Pulmonary artery endothelial cell (primary cell): ENCODE measurements around the gene AHRR. TPM values are rescaled to one million over a fixed set of nuclear protein-coding genes. Genes with fewer than 3 reads are reported as not detected.
"Not testable (repeated sequence)": the region's sequence is repeated elsewhere in the genome, so short reads cannot be mapped to it uniquely, and the experiment has no call there.

Experiments
- DNase-seq: peaks from one replicate; pipeline ENCODE4 v3.0.0-alpha.2; 2011; ENCODE audit warnings: low read depth, low spot score
- total RNA-seq: library from RNA; depleted of rRNA; stranded (reverse); fragments of >200 nt; gene quantifications from 2 replicates; pipeline ENCODE4 v1.2.3, GENCODE V29; 2014

AHRR gene
- total RNA-seq, 1 donor from 2014 or later: 6.8 TPM

DNA sequence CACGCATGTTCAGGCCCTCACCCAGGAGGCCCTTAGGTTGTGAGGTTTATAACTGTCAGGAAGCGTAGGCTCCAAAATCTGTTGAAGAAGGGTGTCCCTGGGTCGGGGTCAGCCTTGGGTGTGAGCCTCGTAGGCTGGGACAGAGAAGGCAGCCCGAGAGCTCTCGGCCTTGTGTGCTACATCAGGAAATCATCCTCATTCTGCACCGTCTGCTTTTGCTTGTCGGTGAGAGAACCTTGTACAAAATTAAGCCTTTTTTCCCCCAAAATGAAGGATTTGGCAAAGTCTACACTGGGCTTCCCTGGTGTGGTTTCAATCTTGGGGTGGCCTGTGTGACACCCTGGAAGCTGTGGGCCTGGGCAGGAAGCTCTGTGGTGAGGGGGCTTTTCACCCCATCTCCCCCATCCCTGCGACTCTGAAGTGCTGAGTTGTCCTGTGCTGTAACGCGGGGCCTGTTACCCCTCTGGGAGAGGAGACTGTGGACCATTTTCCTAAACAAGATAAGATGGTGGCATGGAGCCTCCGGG lies 55.3 kb downstream of the AHRR start:
- no peak for DNase-seq

DNA sequence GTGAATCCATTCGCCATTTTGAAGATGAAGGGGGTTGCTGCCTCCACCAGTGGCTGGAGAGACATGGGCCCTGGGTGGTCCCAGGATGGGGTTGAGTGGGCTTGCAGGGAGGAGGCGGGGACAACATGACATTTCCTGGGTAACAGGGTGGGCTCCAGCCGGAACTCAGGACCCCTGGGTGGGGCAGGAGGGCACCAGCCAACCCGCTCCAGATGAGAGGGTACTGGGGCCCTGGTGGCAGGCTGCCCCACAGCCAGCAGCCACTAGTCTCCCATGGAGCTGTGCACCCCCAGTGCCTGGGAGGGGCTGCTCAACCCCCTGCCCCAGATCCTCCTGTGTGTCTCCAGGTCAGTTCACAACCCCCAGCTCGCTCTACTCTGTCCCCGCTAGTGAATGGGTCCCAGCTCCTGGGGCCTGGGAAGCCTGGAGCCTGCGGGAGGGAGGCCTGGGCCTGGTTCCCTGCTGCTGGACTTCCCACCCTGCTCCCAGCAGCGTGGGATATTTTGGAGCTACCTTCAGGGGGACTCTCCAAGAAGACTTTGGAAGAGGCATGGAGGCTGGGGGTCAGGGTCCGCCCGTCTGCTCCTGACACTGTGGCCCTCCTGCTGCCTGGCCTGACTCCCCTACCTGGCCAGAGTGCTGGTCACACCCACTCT lies 55.9 kb downstream of the AHRR start:
- DNase-seq: no peak

DNA sequence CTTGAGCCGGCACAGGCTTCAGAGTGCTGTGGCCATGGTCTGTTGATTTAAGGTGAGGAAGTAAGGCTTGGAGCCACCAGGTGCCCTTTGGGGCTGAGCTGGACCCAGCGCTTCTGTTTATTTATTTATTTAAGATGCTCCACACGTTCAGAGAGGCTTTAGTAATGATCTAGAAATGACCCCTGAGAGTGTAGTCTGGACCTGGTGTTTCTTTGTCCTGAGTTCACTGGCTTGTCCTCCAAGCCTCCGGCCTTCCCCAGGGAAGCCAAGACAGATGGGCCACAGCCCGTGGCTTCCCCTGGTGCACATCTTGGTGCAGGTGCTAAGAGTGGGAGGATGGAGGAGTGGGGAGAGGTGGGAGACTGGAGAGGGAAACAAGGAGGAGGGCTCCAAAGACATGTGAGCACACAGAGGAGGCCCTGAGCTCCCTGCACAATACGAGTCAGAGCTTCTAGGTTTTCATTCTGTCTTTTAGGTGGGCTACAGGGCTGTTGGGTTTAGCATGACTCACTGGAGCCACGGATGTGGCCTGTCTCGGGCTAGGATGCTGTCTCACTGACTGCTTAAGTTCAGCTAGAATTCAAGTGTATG lies 56.9 kb downstream of the AHRR start:
- no peak for DNase-seq

DNA sequence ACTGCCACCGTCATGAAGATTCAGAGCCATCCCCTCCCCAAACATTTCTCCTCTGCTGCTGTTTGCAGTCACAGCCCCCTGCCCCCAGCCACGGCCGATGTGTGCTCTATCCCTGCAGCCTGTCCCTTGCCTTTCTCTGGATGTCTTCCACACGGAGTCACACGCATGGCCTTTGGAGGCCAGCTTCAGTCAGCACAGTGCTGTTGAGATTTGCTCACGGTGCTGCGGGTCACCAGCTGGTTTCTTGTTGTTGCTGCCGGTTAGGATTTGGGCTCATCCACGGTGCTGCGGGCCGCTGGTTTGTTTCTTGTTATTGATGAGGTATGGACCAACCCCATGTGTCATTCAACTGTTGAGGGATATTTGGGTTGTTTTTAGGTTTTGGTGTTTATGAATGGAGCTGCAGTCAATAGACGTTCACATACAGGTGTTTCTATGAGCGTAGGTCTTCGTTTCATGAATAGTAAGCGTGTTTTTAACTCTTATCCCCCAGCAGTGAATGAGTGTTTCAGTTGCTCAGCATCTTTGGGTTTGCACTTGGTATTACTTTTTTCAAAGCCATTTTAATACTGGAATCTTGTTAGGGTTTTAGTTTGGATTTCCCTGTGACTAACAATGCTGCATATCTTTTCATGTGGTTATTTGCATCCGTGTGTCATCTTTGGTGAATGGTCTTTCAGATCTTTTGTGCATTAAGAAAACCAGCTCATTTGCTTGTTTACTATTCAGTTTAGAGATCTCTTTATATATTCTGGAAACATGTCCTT lies 57.6 kb downstream of the AHRR start:
- no peak for DNase-seq

DNA sequence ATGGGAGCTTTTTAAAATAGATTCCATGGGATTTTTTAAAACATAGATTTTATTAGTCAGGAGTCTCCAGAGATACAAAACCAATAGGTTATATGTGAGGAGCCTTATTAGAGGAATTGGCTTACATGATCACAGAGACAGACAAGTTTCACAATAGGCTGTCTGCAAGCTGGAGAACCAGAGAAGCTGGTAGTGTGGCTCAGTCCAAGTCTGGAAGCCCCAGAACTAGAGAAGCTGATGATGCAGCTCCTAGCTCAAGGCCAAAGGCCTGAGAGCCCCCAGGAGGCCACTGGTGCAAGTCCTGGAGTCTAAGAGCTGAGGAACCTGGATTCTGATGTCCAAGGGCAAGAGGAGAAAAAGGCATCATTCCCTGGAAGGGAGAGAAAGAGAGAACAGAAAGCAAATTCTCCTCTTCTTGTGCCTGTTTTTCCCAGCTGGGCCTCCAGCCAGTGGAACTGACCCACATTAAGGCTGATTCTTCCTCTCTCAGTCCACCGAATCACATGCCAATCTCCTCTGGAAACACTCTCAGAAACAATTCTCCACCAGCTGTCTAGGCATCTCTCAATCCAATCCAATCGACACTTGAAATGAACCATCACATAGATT lies 59.3 kb downstream of the AHRR start:
- no peak for DNase-seq

DNA sequence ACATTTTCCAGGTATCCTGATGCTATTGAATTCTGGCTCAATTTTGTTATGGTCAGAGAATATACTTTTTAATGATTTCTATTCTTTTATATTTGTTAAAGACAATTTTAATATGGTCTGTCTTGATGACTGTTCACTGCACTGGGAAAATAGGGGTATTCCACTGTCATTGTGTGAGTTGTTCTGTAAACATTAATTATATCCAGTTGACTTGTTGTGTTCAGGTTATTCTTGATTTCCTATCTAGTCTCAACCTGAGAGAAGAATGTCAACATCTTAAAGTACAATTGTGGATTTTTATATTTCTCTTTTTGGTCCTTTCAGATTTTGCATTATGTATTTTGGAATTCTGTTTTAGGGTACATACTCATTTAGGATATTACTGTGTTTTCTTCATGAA lies 61.6 kb downstream of the AHRR start:
- DNase-seq: no peak

DNA sequence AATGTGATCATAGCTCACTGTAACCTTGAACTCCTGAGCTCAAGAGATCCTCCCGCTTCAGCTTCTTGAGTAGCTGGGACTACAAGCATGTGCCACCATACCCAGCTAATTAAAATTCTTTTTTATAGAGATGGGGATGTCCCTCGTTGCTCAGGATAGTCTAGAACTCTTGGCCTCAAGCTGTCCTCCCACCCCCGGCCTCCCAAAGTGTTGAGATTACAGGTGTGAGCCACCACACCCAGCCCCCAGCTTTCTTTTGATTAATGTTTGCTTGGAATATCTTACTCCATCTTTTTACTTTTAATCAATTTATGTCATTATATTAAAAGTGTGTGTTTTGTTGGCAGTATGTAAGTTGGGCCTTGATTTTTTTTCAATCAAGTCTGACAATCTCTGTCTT lies 62.1 kb downstream of the AHRR start:
- no peak for DNase-seq

DNA sequence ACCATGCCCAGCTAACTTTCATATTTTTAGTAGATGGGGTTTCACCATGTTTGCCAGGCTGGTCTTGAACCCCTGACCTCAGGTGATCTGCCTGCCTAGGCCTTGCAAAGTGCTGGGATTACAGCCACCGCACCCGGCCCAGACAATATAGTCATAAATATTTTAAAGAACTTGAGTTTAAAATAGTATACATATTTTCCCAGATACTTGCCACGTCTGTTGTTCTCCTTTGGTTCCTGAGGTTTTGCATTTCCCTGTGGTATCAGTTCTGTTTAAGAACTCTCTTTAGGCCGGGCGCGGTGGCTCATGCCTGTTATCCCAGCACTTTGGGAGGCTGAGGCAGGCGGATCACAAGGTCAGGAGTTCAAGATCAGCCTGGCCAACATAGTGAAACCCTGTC lies 63.1 kb downstream of the AHRR start:
- DNase-seq: not testable (repeated sequence)

DNA sequence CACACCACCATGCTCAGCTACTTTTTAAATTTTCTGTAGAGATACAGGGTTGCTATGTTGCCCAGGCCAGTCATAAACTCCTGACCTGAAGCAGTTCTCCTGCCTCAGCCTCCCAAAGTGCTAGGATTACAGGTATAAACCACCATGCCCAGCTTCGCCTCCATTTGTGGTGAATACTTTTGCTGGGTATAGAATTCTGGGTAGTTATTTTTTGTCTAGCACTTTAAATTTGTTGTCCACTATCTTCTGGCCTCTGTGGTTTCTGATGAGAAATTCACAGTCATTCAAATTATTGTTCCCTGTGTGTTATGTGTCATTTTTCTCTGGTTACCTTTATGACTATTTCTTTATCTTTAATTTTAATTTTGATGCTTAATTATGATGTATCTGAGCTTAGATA lies 63.8 kb downstream of the AHRR start:
- no peak for DNase-seq

DNA sequence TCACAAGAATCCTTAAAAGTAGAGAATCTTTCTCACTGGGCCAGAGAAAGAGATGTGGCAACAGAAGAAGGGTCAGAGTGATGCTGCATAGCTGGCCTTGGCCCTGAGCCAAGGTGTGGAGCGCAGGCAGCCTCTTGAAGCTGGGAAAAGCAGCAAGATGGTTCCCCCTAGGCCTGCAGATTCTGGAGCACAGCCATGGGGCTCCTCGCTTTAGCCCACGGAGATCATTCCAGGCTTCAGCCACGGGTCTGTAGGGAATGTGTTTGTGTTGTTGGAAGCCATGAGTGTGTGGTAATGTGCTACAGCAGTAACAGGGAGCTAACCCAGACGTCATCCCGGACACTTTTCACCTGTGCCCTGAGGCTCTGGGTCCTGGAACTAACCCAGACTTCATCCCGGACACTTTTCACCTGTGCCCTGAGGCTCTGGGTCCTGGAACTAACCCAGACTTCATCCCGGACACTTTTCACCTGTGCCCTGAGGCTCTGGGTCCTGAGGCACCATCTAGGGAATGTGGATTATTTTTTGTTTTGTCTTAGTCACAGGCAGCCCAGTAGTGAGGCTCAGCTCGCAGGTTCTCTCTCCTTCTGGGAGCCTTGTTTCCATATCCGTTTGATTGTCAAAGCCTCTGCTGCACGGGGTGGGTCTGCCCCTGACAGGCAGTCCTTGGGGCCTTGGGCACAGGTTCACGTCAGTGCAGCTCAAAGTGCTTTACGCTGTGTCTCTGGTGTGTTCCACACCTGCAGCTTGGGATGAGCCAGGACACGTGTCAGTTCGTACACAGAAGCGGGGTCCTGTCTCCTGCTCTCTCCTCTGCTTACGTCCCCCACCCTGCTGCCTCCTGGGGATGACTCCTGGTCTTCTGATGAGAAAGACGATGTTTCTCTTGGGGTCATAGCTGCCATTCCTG lies 65.2 kb downstream of the AHRR start:
- no peak for DNase-seq

DNA sequence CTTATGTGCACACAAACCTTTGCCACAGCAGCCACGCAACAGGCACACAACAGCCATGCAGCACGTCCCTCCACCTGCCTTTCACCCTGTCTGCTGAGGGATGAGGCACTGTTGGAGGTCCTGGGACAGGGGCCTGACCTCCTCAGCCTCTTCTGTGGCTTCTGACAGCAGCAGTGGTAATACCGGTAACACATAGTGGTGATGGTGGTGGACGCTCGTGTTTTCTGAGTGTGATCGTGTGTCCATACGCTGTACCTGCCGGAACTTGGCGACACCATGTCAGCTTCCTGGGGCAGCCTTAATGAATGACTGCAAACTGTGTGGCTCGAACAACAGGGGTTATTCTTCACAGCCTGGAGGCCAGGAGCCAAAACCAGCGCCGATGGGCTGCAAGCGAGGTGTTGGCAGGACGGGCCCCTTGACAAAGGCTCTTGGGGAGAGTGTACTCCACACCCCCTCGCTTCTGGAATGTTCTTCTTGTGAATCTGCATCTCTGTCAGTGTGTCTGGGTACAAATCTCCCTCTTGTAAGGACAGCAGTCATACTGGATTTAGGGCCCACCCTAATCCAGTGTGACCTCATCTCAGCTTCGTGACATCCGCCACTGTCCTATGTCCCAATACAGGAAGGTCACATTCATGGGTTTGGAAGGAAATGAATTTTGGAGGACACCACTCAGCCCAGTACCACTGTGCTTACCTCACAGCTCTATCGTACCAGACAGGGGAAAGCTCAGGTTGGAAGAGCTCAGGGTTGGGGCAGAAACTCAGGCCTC lies 66.2 kb downstream of the AHRR start:
- no peak for DNase-seq

DNA sequence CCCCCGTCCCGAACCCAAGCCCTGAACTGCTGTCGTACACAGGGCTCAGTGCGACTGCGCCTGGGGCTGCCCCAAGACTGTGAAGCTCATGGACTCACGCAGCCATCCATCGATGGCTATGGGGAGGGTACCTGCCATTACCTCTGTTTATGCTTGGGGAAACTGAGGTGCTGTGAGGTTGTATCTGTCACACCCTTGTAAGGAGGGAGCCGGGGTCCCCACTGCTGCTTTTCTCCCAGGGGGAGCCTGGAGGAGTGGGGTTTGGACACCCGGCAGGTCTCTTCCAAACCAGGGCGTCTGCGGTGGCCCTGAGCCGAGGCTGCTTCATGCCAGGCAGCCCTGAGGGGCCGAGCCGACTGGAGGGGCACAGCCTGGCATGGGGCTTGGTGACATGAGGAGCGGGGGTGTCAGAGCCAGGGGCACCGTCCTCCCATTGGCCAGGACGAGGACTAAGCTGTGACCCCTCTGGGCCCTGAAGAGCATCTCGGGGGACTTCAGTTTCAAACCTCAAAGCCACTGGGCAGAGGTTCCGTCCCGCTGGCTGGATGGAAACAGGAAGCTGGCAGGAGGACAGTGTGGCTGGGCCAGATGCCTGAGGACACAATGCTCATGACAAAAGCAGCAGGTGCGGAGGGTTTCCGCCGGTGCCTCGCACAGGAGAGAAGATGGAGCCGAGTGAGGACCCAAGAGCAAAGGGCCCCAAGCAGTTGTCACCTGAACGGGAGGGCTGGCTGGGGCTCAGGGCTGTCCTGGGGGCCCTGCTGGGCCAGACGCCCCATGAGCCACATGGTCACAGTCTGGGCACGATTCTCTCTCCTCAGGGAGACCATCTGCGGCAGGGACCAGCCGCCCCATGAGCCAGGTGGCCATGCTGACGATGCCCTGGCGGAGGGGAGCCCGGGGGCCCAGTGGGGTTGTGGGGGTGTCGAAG lies 67.0 kb downstream of the AHRR start:
- no peak for DNase-seq

DNA sequence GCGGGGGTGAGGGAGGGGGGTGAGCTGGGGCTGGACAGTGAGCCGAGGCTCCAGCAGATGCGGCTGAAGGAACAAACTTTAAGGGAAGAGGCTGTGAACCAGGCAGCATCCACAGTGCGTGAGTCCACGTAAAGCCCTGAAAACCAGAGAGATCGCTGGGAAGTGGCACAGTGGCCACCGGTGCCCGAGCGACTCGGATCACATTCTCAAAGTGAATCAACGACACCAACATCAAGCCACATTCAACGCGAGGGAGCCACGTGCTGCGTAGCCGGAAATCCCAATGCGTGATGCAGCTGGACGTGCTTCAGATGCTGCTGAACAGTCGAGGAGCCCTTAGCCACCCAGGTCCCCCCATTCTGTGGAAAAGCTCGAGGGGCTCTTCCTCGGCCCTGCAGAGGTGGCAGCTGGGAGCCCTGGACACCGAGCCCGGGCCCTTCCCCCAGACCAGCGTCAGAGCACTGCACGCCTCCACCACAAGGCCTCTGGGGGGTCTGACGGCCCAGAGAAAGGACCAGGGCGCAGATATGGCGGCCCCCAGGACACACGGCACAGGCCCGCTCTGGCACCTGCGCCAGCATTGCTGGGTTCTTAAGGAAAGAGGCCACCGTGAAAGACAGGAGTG lies 67.8 kb downstream of the AHRR start:
- no peak for DNase-seq

DNA sequence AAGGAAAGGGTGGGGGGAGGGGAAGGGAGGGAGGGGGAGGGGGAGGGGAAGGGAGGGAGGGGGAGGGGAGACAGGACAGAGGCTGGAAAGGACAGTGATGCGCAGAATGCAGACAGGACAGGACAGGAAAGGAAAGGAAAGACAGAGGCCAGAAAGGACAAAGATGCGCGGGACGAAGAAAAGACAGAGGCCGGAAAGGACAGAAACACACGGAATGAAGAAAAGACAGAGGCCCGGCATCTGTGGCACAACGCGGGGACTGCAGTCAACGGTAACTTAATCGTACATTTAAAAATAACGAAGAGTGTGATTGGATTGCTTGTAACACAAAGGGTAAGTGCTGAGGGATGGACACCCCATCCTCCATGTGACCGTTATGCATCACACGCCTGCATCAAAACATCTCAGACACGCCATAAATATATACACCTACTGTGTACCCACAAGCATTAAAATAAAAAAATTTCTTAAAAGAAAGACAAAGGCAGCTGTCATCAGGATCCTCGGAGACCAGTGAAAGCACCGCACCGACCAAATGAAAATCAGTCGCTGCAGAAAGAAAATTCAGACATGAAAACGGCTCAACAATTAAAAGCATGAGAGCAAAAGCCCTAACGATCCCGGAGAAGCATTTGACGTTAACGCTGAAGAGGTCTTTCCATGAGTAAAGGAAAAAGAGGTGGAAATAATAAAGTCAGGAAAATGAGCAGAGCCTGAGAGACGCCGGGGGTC lies 68.5 kb downstream of the AHRR start:
- no peak for DNase-seq

DNA sequence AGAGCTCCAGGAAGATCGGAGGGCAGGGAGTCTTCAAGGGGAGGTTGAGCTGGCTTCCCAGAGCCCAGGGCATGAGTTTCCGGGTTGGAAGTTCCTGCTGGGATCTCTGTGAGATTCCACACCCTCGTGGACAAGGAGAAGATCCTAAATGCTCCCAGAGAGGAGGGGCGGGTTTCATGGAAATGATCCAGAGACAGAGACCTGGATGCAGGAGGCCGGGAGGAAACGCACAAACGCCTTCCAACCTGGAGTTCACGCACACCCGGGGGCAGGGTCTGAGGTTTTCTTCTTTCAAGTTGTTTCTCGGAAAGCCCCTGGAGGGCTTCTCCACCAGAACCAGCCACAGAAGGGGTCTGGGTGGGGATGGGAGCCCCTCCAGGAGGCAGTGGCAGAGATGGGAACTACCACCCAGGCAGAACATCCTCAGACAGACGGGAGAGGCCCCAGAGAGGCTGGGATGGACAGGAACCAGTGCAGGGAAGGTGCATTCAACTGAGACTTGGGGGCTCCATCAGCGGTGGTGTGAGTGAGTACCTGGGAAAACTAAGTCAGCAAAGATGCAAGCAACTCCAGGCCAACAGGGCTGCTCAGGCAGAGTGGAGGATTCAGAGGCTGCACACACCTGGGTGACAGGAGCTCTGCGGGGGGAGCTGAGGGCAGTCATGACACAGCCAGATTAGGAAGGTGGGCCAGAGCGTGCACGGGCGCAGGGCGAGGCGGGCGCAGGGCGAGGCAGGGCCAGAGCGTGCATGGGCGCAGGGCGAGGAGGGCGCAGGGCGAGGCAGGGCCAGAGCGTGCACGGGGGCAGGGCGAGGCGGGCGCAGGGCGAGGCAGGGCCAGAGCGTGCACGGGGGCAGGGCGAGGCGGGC lies 69.3 kb downstream of the AHRR start:
- no peak for DNase-seq

DNA sequence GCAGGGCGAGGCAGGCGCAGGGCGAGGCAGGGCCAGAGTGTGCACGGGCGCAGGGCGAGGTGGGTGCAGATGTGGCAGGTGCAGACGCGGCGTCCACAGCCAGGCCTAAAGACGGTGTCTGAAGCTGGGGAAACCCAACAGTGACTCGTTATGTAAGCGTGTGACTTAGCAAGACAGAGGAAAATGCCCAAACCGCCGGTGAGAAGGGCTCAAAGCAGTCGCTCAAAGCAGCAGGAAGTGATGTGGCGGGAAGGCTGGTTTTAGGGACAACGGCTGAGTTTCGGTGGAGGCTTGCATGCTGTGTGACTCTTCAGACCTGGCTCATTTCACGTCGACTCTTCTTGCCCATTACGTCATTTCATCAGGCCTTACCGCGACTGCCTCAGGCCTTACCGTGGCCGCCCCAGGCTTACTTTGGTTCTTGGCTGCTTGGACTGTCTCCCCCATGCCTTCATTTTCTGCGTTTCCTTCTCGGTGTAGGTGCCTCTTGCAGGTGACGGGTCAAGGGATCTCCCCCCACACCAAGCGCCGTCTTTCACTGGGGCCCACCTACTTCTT lies 71.0 kb downstream of the AHRR start:
- no peak for DNase-seq

DNA sequence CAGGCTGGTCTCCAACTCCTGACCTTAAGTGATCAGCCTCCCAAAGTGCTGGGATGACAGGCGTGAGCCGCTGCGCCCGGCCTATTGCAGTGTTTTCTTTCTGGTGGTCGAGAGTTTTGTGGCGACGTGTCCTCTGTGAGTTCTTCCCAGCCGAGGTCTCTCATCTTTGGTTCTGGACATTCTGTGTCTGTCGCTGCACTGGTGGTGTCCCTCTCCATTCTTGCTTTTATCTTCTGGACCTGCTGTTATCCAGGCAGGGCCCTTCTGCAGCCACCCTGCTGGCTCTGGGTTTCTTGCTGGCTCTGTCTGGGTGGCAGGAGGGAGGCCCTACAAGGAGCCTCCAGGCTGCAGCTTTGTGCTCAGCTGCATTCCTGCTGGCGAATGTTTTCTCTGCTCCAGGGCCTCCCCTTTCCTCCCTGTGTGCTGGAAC lies 72.3 kb downstream of the AHRR start:
- no peak for DNase-seq
